H1 (cell line): ENCODE results near the gene NKX2-1. TPM values are rescaled to one million over a fixed set of nuclear protein-coding genes. Genes with fewer than 3 reads are reported as not detected.

Experiments used
- CTCF ChIA-PET: fragments of 300-600 bp; sonication (Branson Sonifier 250); formaldehyde crosslinking; loops from one replicate; lab custom pipeline; 2021; ENCODE audit not compliant: partially characterized antibody; lab: Charles Lee
- POLR2A ChIA-PET: fragments of 300-600 bp; sonication (Branson Sonifier 250); formaldehyde crosslinking; loops from one replicate; lab custom pipeline; 2021; ENCODE audit warnings: inconsistent platforms; ENCODE audit not compliant: partially characterized antibody; lab: Charles Lee
- DNase-seq, 2 experiments: peaks; one replicate each; pipeline versions ENCODE4 v3.0.0 to v3.0.0-alpha.2; 2010 to 2022; ENCODE audit warnings: low spot score in 2 of 2, low read depth in 1 of 2, mixed read lengths in 1 of 2
- FAIRE-seq: peaks from 2 replicates; lab custom pipeline; 2011; peaks lifted over from hg19 to GRCh38; lab: Jason Lieb, UNC
- H2AFZ ChIP-seq: 2 replicates; pipeline ENCODE4 v1.8.1; 2012; ENCODE audit warnings: low read length, inconsistent platforms
- H2AK5ac ChIP-seq: 2 replicates; pipeline ENCODE4 v1.6.1; 2013; ENCODE audit warnings: low read depth, low read length
- H2BK120ac ChIP-seq: replicated peaks from 2 replicates; pipeline ENCODE3; 2013; ENCODE audit warnings: low read depth, low read length, inconsistent platforms
- H2BK12ac ChIP-seq: 2 replicates; pipeline ENCODE4 v1.6.1; 2013; ENCODE audit warnings: low read depth, low read length
- H2BK15ac ChIP-seq: 2 replicates; pipeline ENCODE4 v1.6.1; 2013; ENCODE audit warnings: low read length
- H2BK20ac ChIP-seq: 2 replicates; pipeline ENCODE4 v1.6.1; 2013; ENCODE audit warnings: low read length
- H2BK5ac ChIP-seq: 2 replicates; pipeline ENCODE4 v1.6.1; 2013; ENCODE audit warnings: low read depth, low read length
- H3K14ac ChIP-seq: 2 replicates; pipeline ENCODE4 v1.6.1; 2013; ENCODE audit warnings: inconsistent platforms; ENCODE audit not compliant: insufficient read length
- H3K18ac ChIP-seq: 2 replicates; pipeline ENCODE4 v1.6.1; 2013; ENCODE audit warnings: low read length; ENCODE audit errors: extremely low read depth
- H3K23ac ChIP-seq: 2 replicates; pipeline ENCODE4 v1.6.1; 2013; ENCODE audit warnings: inconsistent platforms; ENCODE audit not compliant: insufficient read length
- H3K23me2 ChIP-seq: 2 replicates; pipeline ENCODE4 v1.6.1; 2013; ENCODE audit warnings: low read depth, low read length
- H3K27ac ChIP-seq: 2 replicates; pipeline ENCODE4 v1.6.1; 2011; ENCODE audit warnings: low read depth, low read length, inconsistent platforms
- H3K27me3 ChIP-seq, 4 experiments: replicated peaks in 1 of 4; 1 replicate in 1 of 4; 2 replicates in 3 of 4; pipeline versions ENCODE4 v1.6.1 to v1.8.1; 2011 to 2013; ENCODE audit warnings: low read length in 3 of 4, mild to moderate bottlenecking in 3 of 4, inconsistent platforms in 2 of 4, mixed read lengths in 2 of 4, moderate library complexity in 1 of 4; ENCODE audit not compliant: control insufficient read depth in 3 of 4, insufficient read depth in 3 of 4; ENCODE audit errors: extremely low read depth in 1 of 4
- H3K36me3 ChIP-seq, 4 experiments: 2 replicates each; pipeline versions ENCODE4 v1.6.1 to v1.8.1; 2011 to 2013; ENCODE audit warnings: mild to moderate bottlenecking in 4 of 4, low read length in 3 of 4, moderate library complexity in 2 of 4, control low read depth in 1 of 4, inconsistent platforms in 1 of 4; ENCODE audit not compliant: insufficient read depth in 4 of 4, control insufficient read depth in 2 of 4
- H3K4ac ChIP-seq: replicated peaks from 2 replicates; pipeline ENCODE3; 2013; ENCODE audit warnings: low read length, low read depth, mixed read lengths, inconsistent platforms; ENCODE audit not compliant: insufficient read length
- H3K4me1 ChIP-seq, 4 experiments: replicated peaks in 1 of 4; 1 replicate in 1 of 4; 2 replicates in 3 of 4; pipeline versions ENCODE4 v1.6.1 to v1.8.1; 2011 to 2013; ENCODE audit warnings: low read length in 3 of 4, inconsistent platforms in 2 of 4, mixed read lengths in 1 of 4; ENCODE audit not compliant: insufficient read depth in 4 of 4, control insufficient read depth in 3 of 4
- H3K4me2 ChIP-seq, 2 experiments: 2 replicates each; pipeline versions ENCODE4 v1.6.1 to v1.8.1; 2011 to 2013; ENCODE audit warnings: low read depth in 2 of 2, low read length in 2 of 2, control low read depth in 1 of 2, inconsistent platforms in 1 of 2, mild to moderate bottlenecking in 1 of 2; ENCODE audit not compliant: insufficient read depth in 1 of 2
- H3K4me3 ChIP-seq, 4 experiments: fragments of 200-600, 300-600 bp in 1 of 4; sonication (generic), shearing (Covaris generic), sonication (Bioruptor Twin) in 1 of 4; 2 replicates each; pipeline versions ENCODE4 v1.5.1 to v1.8.1; 2011 to 2016; ENCODE audit warnings: low read length in 4 of 4, low read depth in 3 of 4, control low read depth in 2 of 4, inconsistent platforms in 2 of 4, mild to moderate bottlenecking in 2 of 4, mixed read lengths in 1 of 4, moderate library complexity in 1 of 4; ENCODE audit not compliant: insufficient read depth in 2 of 4; ENCODE audit errors: extremely low read depth in 1 of 4
- H3K56ac ChIP-seq: replicated peaks from 2 replicates; pipeline ENCODE3; 2013; ENCODE audit warnings: low read depth, mild to moderate bottlenecking, mixed read lengths, low read length, inconsistent platforms; ENCODE audit not compliant: insufficient read length
- H3K79me1 ChIP-seq: 2 replicates; pipeline ENCODE4 v1.6.1; 2013; ENCODE audit warnings: low read depth, low read length, control low read depth
- H3K79me2 ChIP-seq, 2 experiments: 2 replicates each; pipeline versions ENCODE4 v1.6.1 to v1.8.1; 2012 to 2013; ENCODE audit warnings: low read length in 2 of 2, mild to moderate bottlenecking in 2 of 2, inconsistent platforms in 1 of 2; ENCODE audit not compliant: insufficient read depth in 2 of 2, control insufficient read depth in 1 of 2
- H3K9ac ChIP-seq, 4 experiments: replicated peaks in 1 of 4; 1 replicate in 1 of 4; 2 replicates in 3 of 4; pipeline versions ENCODE4 v1.6.1 to v1.8.1; 2011 to 2013; ENCODE audit warnings: low read depth in 3 of 4, low read length in 3 of 4, control low read depth in 2 of 4, mild to moderate bottlenecking in 2 of 4, moderate library complexity in 2 of 4, inconsistent platforms in 1 of 4; ENCODE audit errors: extremely low read depth in 1 of 4
- H3K9me3 ChIP-seq, 2 experiments: 2 replicates each; pipeline versions ENCODE4 v1.6.1 to v1.8.1; 2012 to 2013; ENCODE audit warnings: mild to moderate bottlenecking in 2 of 2, moderate library complexity in 2 of 2, control low read depth in 1 of 2, inconsistent platforms in 1 of 2, low read depth in 1 of 2, low read length in 1 of 2, mixed read lengths in 1 of 2; ENCODE audit not compliant: insufficient read depth in 2 of 2
- H4K20me1 ChIP-seq, 2 experiments: replicated peaks in 1 of 2; 2 replicates each; pipeline versions ENCODE3 to v1.8.1; 2011 to 2013; ENCODE audit warnings: inconsistent platforms in 2 of 2, low read length in 2 of 2, mild to moderate bottlenecking in 1 of 2; ENCODE audit not compliant: insufficient read depth in 2 of 2, control insufficient read depth in 1 of 2
- H4K5ac ChIP-seq: 2 replicates; pipeline ENCODE4 v1.6.1; 2013; ENCODE audit warnings: low read length, low read depth, mixed read lengths, inconsistent platforms; ENCODE audit not compliant: insufficient read length
- H4K8ac ChIP-seq: 2 replicates; pipeline ENCODE4 v1.8.0; 2013; ENCODE audit warnings: mild to moderate bottlenecking, moderate library complexity, low read length, inconsistent platforms; ENCODE audit not compliant: insufficient read depth; ENCODE audit errors: extremely low read depth
- H4K91ac ChIP-seq: replicated peaks from 2 replicates; pipeline ENCODE3; 2013; ENCODE audit warnings: low read length, mixed read lengths, inconsistent platforms; ENCODE audit not compliant: insufficient read length
- CHD1 ChIP-seq: IDR thresholded peaks from 2 replicates; pipeline ENCODE4 v1.6.1; 2012; ENCODE audit warnings: low read depth, low read length, improper control_type of control experiment
- CHD2 ChIP-seq: IDR thresholded peaks from 2 replicates; pipeline ENCODE4 v1.6.1; 2012; ENCODE audit warnings: low read length, improper control_type of control experiment
- CREB1 ChIP-seq: IDR thresholded peaks from 2 replicates; pipeline ENCODE4 v1.6.1; 2012; ENCODE audit warnings: inconsistent platforms
- CTBP2 ChIP-seq: IDR thresholded peaks from 2 replicates; pipeline ENCODE4 v1.7.0; 2011; ENCODE audit warnings: borderline replicate concordance, mild to moderate bottlenecking, moderate library complexity, mixed read lengths, low read length; ENCODE audit not compliant: insufficient read depth, insufficient read length
- HDAC6 ChIP-seq: IDR thresholded peaks from one replicate; pipeline ENCODE4 v1.7.1; 2012; ENCODE audit warnings: low read depth, mild to moderate bottlenecking, inconsistent platforms, low read length, moderate library complexity
- KDM1A ChIP-seq: fragments of 200-600, 300-600 bp; sonication (generic); IDR thresholded peaks from 2 replicates; pipeline ENCODE4 v1.7.1; 2016; ENCODE audit warnings: mild to moderate bottlenecking, low read length, borderline replicate concordance
- SIRT6 ChIP-seq: IDR thresholded peaks from one replicate; pipeline ENCODE4 v1.7.1; 2012; ENCODE audit warnings: low read length, inconsistent platforms
- SP1 ChIP-seq: IDR thresholded peaks from 2 replicates; pipeline ENCODE4 v1.6.1; 2011; ENCODE audit warnings: low read depth, low read length
- SRF ChIP-seq: IDR thresholded peaks from 2 replicates; pipeline ENCODE4 v1.6.1; 2011; ENCODE audit warnings: mild to moderate bottlenecking, low read depth, low read length, moderate library complexity
- SUZ12 ChIP-seq: fragments of 200-600 bp; sonication (generic); IDR thresholded peaks from 2 replicates; pipeline ENCODE4 v1.6.1; 2012; ENCODE audit warnings: mild to moderate bottlenecking, inconsistent platforms, low read length, moderate library complexity, mixed read lengths
- TAF1 ChIP-seq: IDR thresholded peaks from 2 replicates; pipeline ENCODE4 v1.6.1; 2011; ENCODE audit warnings: mild to moderate bottlenecking, low read depth, low read length
- TBP ChIP-seq: IDR thresholded peaks from 2 replicates; pipeline ENCODE4 v1.6.1; 2011; ENCODE audit warnings: low read depth, low read length, improper control_type of control experiment
- TEAD4 ChIP-seq: IDR thresholded peaks from 2 replicates; pipeline ENCODE4 v1.6.1; 2012; ENCODE audit warnings: low read depth, low read length, inconsistent platforms, mixed read lengths
- ZNF274 ChIP-seq: IDR thresholded peaks from 2 replicates; pipeline ENCODE4 v1.7.0; 2012; ENCODE audit warnings: low read length, borderline replicate concordance; ENCODE audit errors: extremely low read depth
- WGBS, 2 experiments: shearing (Covaris generic) in 1 of 2; methylation state at CpG; one replicate each; pipeline versions ENCODE4 v1.1.6 to v1.1.7; 2013 to 2015; ENCODE audit warnings: low lambda C conversion rate in 2 of 2, mixed read lengths in 2 of 2, inconsistent platforms in 1 of 2, low coverage in 1 of 2, missing lambda C conversion rate in 1 of 2; ENCODE audit not compliant: insufficient replicate concordance in 2 of 2, insufficient coverage in 1 of 2, insufficient read length in 1 of 2; ENCODE audit errors: extremely low coverage in 1 of 2, missing lambda C conversion rate in 1 of 2; 5-methylcytosine and 5-hydroxymethylcytosine counted together
- polyA plus RNA-seq, 7 experiments: library from polyadenylated mRNA; depleted of rRNA in 3 of 7; stranded (reverse) in 5 of 7; unstranded in 2 of 7; fragments of >200 nt in 5 of 7; fragments of 200-250 nt in 2 of 7; gene quantifications; 1 replicate in 5 of 7; 2 replicates in 1 of 7; 4 replicates in 1 of 7; pipeline versions ENCODE4 v1.2.1 to v1.2.3, GENCODE V29; 2011 to 2013; ENCODE audit warnings: missing spikeins in 2 of 7, mixed read lengths in 2 of 7
- total RNA-seq: library from RNA; stranded (reverse); fragmentation: NEBNext Ultra II Directional; extraction: Animal tissue kit (Norgen Biotek cat#: 25700); gene quantifications from 2 replicates; pipeline ENCODE4 v1.2.1, GENCODE V29; 2021

Gene NKX2-1
- total and polyA plus RNA-seq, 2 of the 8 experiments (the other 6 are each of a cell fraction or from before 2014, with no cell fraction given), result not detected

DNA sequence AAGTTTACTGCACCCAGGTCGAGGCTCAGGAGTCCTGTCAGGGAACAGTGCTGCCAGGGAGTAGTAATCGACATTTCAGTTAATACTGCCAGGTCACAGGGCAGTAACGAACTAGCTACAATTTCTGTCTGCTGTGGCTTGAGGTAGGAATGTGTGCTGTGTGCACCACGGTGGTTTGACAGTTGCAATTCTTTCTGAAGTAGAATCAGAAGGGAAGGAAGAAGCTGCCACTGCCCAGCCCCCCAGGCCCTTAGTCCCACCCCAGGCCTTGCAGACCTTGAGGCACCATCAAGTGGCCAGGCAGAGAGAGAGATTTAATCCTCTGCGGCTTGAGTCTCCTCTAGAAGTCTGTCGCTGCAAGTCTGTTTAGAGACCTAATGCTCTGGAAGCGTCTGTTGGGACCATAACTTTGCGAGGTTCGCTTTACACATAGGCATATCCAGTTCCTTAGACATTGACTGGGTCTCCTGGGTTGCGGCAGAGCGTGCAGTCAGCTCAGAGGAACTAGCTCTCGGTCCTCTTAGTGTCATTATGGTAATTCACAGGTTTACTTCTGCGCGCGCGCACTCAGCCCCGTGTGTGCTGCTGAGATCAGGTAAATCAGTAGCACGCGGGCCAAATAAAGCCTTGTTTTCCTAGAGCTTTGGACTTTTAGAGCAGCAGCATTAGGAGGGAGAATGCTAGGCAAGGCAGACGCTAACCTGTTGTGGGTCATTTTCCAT, 9.8 kb downstream of the NKX2-1 start:
- POLR2A ChIA-PET, result interaction anchor here (0.9 kb wide), 2 partner anchors 11 to 12 kb away, joined by 3 to 4 read pairs; no protein-coding TSS in a partner anchor
- TF ChIP-seq TBP (no peak), CREB1 (no peak), HDAC6 (no peak), TAF1 (no peak), SP1 (0 out of 2 replicates have a peak, but pooled peaks have one; percentile 10), SUZ12 (peak; percentile 92), ZNF274 (no peak), SRF (no peak), TEAD4 (no peak), KDM1A (no peak), CHD2 (no peak), CTBP2 (no peak), CHD1 (no peak), SIRT6 (no peak)

More for the DNA sequence above, 9.8 kb downstream of the NKX2-1 start:
- no peak for DNase-seq
- Histone ChIP-seq H4K20me1 (peaks cover 41 to 45% of the 10 kb centered on the region in 2 experiments), H3K9me3 (no peaks in the 10 kb centered on the region), H2AK5ac (no peak overlapping the region), H3K4me2 (peak overlapping the region in 1 of 2 experiments; percentile 59; a peak in 1 of 4 replicates), H4K5ac (no peak overlapping the region), H2BK120ac (no peak overlapping the region), H3K14ac (no peak overlapping the region), H2AFZ (no peak overlapping the region), H3K79me1 (no peaks in the 10 kb centered on the region), H2BK5ac (no peak overlapping the region), H3K79me2 (no peaks in the 10 kb centered on the region), H4K91ac (no peak overlapping the region), H3K18ac (no peak overlapping the region), H3K56ac (no peak overlapping the region), H3K9ac (no peak overlapping the region), H3K4ac (no peak overlapping the region), H3K4me1 (peaks cover 11 to 29% (median 20%) of the 10 kb centered on the region in 4 experiments), H3K27ac (no peak overlapping the region), H2BK15ac (no peak overlapping the region), H3K23ac (no peak overlapping the region), H4K8ac (no peak overlapping the region), H3K4me3 (no peak overlapping the region), H2BK12ac (peak overlapping the region; percentile 41; the same call in 1 of the 2 replicates), H3K27me3 (peaks cover 94 to 99% (median 96%) of the 10 kb centered on the region in 4 experiments), H2BK20ac (no peak overlapping the region), H3K23me2 (no peaks in the 10 kb centered on the region; the same call in 1 of the 2 replicates), H3K36me3 (no peaks in the 10 kb centered on the region; a peak in 1 of 8 replicates)
- CTCF ChIA-PET, result interaction anchor here (0.9 to 9.7 kb wide), 9 partner anchors 12 to 146 kb away, joined by 3 to 202 read pairs (median 5); partner anchors contain the start of gene NKX2-1
- 7% methylated on average over 20 of the region's 20 CpGs; no CpG with 5 or more reads in 1 of the 2 experiments for whole genome bisulfite sequencing, 2 experiments
- no peak for FAIRE-seq
